Neuronal stem cell (in vitro differentiated cells): ENCODE measurements around the gene PDZD7.

Experiments
- DNase-seq: peaks from one replicate; pipeline ENCODE4 v3.0.0-alpha.2; 2013; ENCODE audit warnings: low spot score
- H2AFZ ChIP-seq: one replicate; pipeline ENCODE4 v1.6.1; 2013; ENCODE audit warnings: mild to moderate bottlenecking, low read length, inconsistent platforms
- H2AK5ac ChIP-seq: 2 replicates; pipeline ENCODE4 v1.6.1; 2013; ENCODE audit warnings: low read depth, mild to moderate bottlenecking, inconsistent platforms, low read length, moderate library complexity, mixed read lengths
- H2BK120ac ChIP-seq: 2 replicates; pipeline ENCODE4 v1.6.1; 2013; ENCODE audit warnings: low read depth, mild to moderate bottlenecking, inconsistent platforms, low read length, moderate library complexity, mixed read lengths
- H2BK12ac ChIP-seq: one replicate; pipeline ENCODE4 v1.6.1; 2013; ENCODE audit warnings: low read length, inconsistent platforms
- H2BK15ac ChIP-seq: 2 replicates; pipeline ENCODE4 v1.6.1; 2013; ENCODE audit warnings: mild to moderate bottlenecking, low read length, inconsistent platforms, mixed read lengths
- H2BK5ac ChIP-seq: one replicate; pipeline ENCODE4 v1.6.1; 2013; ENCODE audit warnings: inconsistent platforms, mild to moderate bottlenecking, low read length, moderate library complexity
- H3K14ac ChIP-seq: one replicate; pipeline ENCODE4 v1.6.1; 2013; ENCODE audit warnings: low read length, inconsistent platforms
- H3K18ac ChIP-seq: 2 replicates; pipeline ENCODE4 v1.6.1; 2013; ENCODE audit warnings: low read length, inconsistent platforms
- H3K23ac ChIP-seq: 2 replicates; pipeline ENCODE4 v1.6.1; 2013; ENCODE audit warnings: low read depth, mild to moderate bottlenecking, mixed read lengths, low read length, inconsistent platforms; ENCODE audit not compliant: poor library complexity
- H3K27ac ChIP-seq: replicated peaks from 3 replicates; pipeline ENCODE4 v1.5.1; 2013; ENCODE audit warnings: low read length, inconsistent platforms
- H3K27me3 ChIP-seq, 3 experiments: 2 replicates each; pipeline ENCODE4 v1.6.1; 2013; ENCODE audit warnings: low read length in 3 of 3, mild to moderate bottlenecking in 2 of 3, inconsistent platforms in 1 of 3, low read depth in 1 of 3, mixed read lengths in 1 of 3, moderate library complexity in 1 of 3; ENCODE audit not compliant: control insufficient read depth in 3 of 3, insufficient read depth in 3 of 3
- H3K36me3 ChIP-seq, 2 donors: replicated peaks in 1 of 2; 2 replicates each; pipeline ENCODE4 v1.6.1; 2013; ENCODE audit warnings: low read length in 2 of 2; ENCODE audit not compliant: control insufficient read depth in 2 of 2, insufficient read depth in 2 of 2
- H3K4ac ChIP-seq: 2 replicates; pipeline ENCODE4 v1.6.1; 2013; ENCODE audit warnings: inconsistent platforms, mild to moderate bottlenecking, low read length, moderate library complexity
- H3K4me1 ChIP-seq, 2 donors: 1 replicate in 1 of 2; 2 replicates in 1 of 2; pipeline ENCODE4 v1.6.1; 2013; ENCODE audit warnings: low read length in 2 of 2, low read depth in 1 of 2; ENCODE audit not compliant: control insufficient read depth in 2 of 2, insufficient read depth in 1 of 2
- H3K4me2 ChIP-seq: one replicate; pipeline ENCODE4 v1.6.1; 2013; ENCODE audit warnings: mild to moderate bottlenecking, low read length, inconsistent platforms; ENCODE audit not compliant: insufficient read depth, poor library complexity, severe bottlenecking
- H3K4me3 ChIP-seq, 2 donors: 2 replicates each; pipeline ENCODE4 v1.5.1; 2013; ENCODE audit warnings: low read length in 2 of 2, mild to moderate bottlenecking in 2 of 2, inconsistent platforms in 1 of 2, moderate library complexity in 1 of 2
- H3K79me1 ChIP-seq: one replicate; pipeline ENCODE4 v1.6.1; 2013; ENCODE audit warnings: low read depth, mild to moderate bottlenecking, inconsistent platforms, low read length, moderate library complexity
- H3K9ac ChIP-seq: one replicate; pipeline ENCODE4 v1.6.1; 2013; ENCODE audit warnings: mild to moderate bottlenecking, low read depth, low read length, inconsistent platforms; ENCODE audit not compliant: poor library complexity
- H3K9me3 ChIP-seq, 2 donors: replicated peaks in 1 of 2; 2 replicates each; pipeline versions ENCODE3 to v1.6.1; 2013; ENCODE audit warnings: low read length in 2 of 2, mild to moderate bottlenecking in 2 of 2, inconsistent platforms in 1 of 2, low read depth in 1 of 2, mixed read lengths in 1 of 2, moderate library complexity in 1 of 2; ENCODE audit not compliant: control insufficient read depth in 2 of 2, insufficient read depth in 1 of 2
- H4K8ac ChIP-seq: one replicate; pipeline ENCODE4 v1.6.1; 2013; ENCODE audit warnings: low read depth, mild to moderate bottlenecking, inconsistent platforms, low read length, moderate library complexity
- H4K91ac ChIP-seq: one replicate; pipeline ENCODE4 v1.6.1; 2013; ENCODE audit warnings: low read length, low read depth, mild to moderate bottlenecking, inconsistent platforms; ENCODE audit not compliant: poor library complexity
- WGBS, 2 donors: extraction: QIAGEN DNeasy Blood & Tissue Kit; methylation state at CpG; one replicate each; pipeline ENCODE4 v1.1.7; 2013; ENCODE audit warnings: missing lambda C conversion rate in 2 of 2, mixed read lengths in 1 of 2; ENCODE audit not compliant: insufficient read length in 2 of 2, insufficient replicate concordance in 1 of 2; ENCODE audit errors: extremely low coverage in 2 of 2; 5-methylcytosine and 5-hydroxymethylcytosine counted together

PDZD7 gene

DNA sequence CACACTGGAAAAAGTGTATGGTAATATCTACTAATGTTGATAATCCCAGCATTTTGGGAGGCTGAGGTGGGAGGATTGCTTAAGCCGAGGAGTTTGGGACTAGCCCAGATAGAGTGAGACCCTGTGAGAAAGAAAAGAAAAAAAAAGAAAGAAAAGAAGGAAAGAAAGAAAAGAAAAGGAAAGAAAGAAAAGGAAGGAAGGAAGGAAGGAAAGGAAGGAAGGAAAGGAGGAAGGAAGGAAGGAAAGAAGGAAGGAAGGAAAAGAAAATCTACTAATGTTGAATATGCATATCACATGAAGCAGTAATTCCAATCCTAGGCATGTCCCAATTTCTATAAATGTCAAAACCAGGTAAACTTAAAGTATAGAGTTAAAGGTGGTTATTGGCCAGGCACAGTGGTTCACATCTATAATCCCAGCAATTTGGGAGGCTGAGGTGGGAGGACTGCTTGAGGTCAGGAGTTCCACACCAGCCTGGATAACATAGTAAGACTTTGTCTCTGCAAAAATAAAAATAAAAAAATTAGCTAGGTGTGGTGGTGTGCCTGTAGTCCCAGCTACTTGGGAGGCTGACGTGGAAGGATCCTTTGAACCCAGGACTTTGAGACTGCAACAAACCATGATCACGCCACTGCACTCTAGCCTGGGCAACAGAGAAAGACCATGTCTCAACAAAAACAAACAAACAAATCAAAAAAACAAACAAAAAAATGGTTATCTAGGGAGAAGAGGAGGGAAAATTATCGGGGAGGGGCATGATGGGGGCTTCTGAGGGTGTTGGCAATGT lies 25.6 kb upstream of the PDZD7 start:
- Histone ChIP-seq H3K4me3 (no peak overlapping the region), H3K4me2 (no peak overlapping the region), H3K27ac (no peak overlapping the region), H2BK120ac (no peak overlapping the region), H3K9ac (no peak overlapping the region), H2BK12ac (no peak overlapping the region), H3K36me3 (peaks cover 0 to 41% of the 10 kb centered on the region in 2 donors), H2BK5ac (no peak overlapping the region), H3K79me1 (no peaks in the 10 kb centered on the region), H3K9me3 (no peaks in the 10 kb centered on the region), H3K23ac (no peak overlapping the region), H4K91ac (no peak overlapping the region), H3K18ac (no peak overlapping the region), H2AK5ac (no peak overlapping the region), H3K14ac (no peak overlapping the region), H3K4me1 (peaks cover 6 to 8% of the 10 kb centered on the region in 2 donors), H2AFZ (no peak overlapping the region), H3K27me3 (peaks cover 0 to 2% (median 0%) of the 10 kb centered on the region in 3 experiments), H3K4ac (no peak overlapping the region), H4K8ac (no peak overlapping the region), H2BK15ac (no peak overlapping the region)
- DNase-seq = no peak
- no CpG with 5 or more reads among the region's 4 CpGs for WGBS, 2 donors

- Histone ChIP-seq H3K4me1 (peaks cover 4 to 9% of the 10 kb centered on the region in 2 donors), H3K18ac (no peak overlapping the region), H2BK5ac (no peak overlapping the region), H3K4me3 (no peak overlapping the region), H3K27me3 (peaks cover 0 to 14% (median 0%) of the 10 kb centered on the region in 3 experiments), H3K23ac (no peak overlapping the region), H2BK120ac (no peak overlapping the region), H2AFZ (no peak overlapping the region), H4K8ac (no peak overlapping the region), H3K79me1 (no peaks in the 10 kb centered on the region), H3K9ac (no peak overlapping the region), H2BK15ac (no peak overlapping the region), H4K91ac (no peak overlapping the region), H2AK5ac (no peak overlapping the region), H3K14ac (no peak overlapping the region), H3K9me3 (no peaks in the 10 kb centered on the region), H3K4me2 (no peak overlapping the region), H3K36me3 (peaks cover 0 to 41% of the 10 kb centered on the region in 2 donors), H3K4ac (no peak overlapping the region), H3K27ac (no peak overlapping the region), H2BK12ac (no peak overlapping the region)
- WGBS, 2 donors = no CpG with 5 or more reads among the region's 4 CpGs
- no peak for DNase-seq
Observed at GRCh38 chr10:101055411-101055810, 24.5 kb upstream of the PDZD7 start.

- no CpG with 5 or more reads among the region's 5 CpGs for WGBS, 2 donors
- H2BK15ac ChIP-seq = no peak overlapping the region
- DNase-seq = no peak
Observed at GRCh38 chr10:101054876-101055275, 23.9 kb upstream of the PDZD7 start.

GRCh38 chr10:101054351-101054750 lies 23.4 kb upstream of the PDZD7 start:
- Histone ChIP-seq H2BK5ac (no peak overlapping the region), H3K27me3 (peaks cover 0 to 23% (median 3%) of the 10 kb centered on the region in 3 experiments), H3K4me1 (peaks cover 0 to 7% of the 10 kb centered on the region in 2 donors), H4K8ac (no peak overlapping the region), H4K91ac (no peak overlapping the region), H3K18ac (no peak overlapping the region), H3K4ac (no peak overlapping the region), H3K9ac (no peak overlapping the region), H3K79me1 (no peaks in the 10 kb centered on the region), H3K27ac (no peak overlapping the region), H2BK120ac (no peak overlapping the region), H3K4me3 (no peak overlapping the region), H2BK12ac (no peak overlapping the region), H3K23ac (no peak overlapping the region), H2AK5ac (no peak overlapping the region), H3K36me3 (peaks cover 0 to 41% of the 10 kb centered on the region in 2 donors), H2AFZ (no peak overlapping the region), H3K14ac (no peak overlapping the region), H3K9me3 (no peaks in the 10 kb centered on the region), H3K4me2 (no peak overlapping the region), H2BK15ac (no peak overlapping the region)
- DNase-seq = no peak
- no CpG with 5 or more reads among the region's 1 CpG for WGBS, 2 donors

More at GRCh38 chr10:101054876-101055275, 23.9 kb upstream of the PDZD7 start:
- no peak overlapping the region for H3K27ac ChIP-seq
- H3K36me3 ChIP-seq = peaks cover 0 to 41% of the 10 kb centered on the region in 2 donors
- H3K4me2 ChIP-seq = no peak overlapping the region
- no peak overlapping the region for H4K8ac ChIP-seq
- H3K18ac ChIP-seq = no peak overlapping the region
- no peak overlapping the region for H2BK120ac ChIP-seq
- no peak overlapping the region for H3K14ac ChIP-seq
- H3K9me3 ChIP-seq = no peaks in the 10 kb centered on the region
- peaks cover 4 to 10% of the 10 kb centered on the region in 2 donors for H3K4me1 ChIP-seq
- no peak overlapping the region for H4K91ac ChIP-seq
- no peak overlapping the region for H2BK12ac ChIP-seq
- H3K4me3 ChIP-seq = no peak overlapping the region
- H3K27me3 ChIP-seq = peaks cover 0 to 18% (median 2%) of the 10 kb centered on the region in 3 experiments
- no peak overlapping the region for H3K23ac ChIP-seq
- H2AK5ac ChIP-seq = no peak overlapping the region
- no peak overlapping the region for H2AFZ ChIP-seq
- no peak overlapping the region for H3K4ac ChIP-seq
- H3K9ac ChIP-seq = no peak overlapping the region
- H3K79me1 ChIP-seq = no peaks in the 10 kb centered on the region
- no peak overlapping the region for H2BK5ac ChIP-seq
